ENCODE measurements around the gene ARHGAP27.
"Not testable (repeated sequence)": the region's sequence is repeated elsewhere in the genome, so short reads cannot be mapped to it uniquely, and the experiment has no call there.

The ARHGAP27 gene

GRCh38 chr17:45443371-45444260 is 10.9 kb upstream of the ARHGAP27 start:
- DNase-seq (ENCODE audit: low spot score in 2 of 2); H3K36me3 ChIP-seq (replicated peaks); H3K4me1 ChIP-seq; H3K9me3 ChIP-seq; H3K4me3 ChIP-seq; H3K27me3 ChIP-seq (ENCODE audit: low read depth): not testable (repeated sequence)
- in situ Hi-C loops (cut with MboI; ENCODE audit: low sequenced_read_pairs): loop anchor here (25.0 kb wide), 1 partner anchor 194 kb away; no protein-coding TSS in a partner anchor

- Histone ChIP-seq H3K4me1 (no peaks in the 10 kb centered on the region), H3K4me3 (no peak overlapping the region), H3K9me3 (no peaks in the 10 kb centered on the region), H3K36me3 (replicated peaks) (no peaks in the 10 kb centered on the region; the same call in 1 of the 2 replicates), H3K27me3 (ENCODE audit: low read depth) (no peaks in the 10 kb centered on the region)
- no peak for DNase-seq (ENCODE audit: low spot score in 2 of 2)
- in situ Hi-C loops (cut with MboI; ENCODE audit: low sequenced_read_pairs): loop anchor here (25.0 kb wide), 1 partner anchor 196 kb away; no protein-coding TSS in a partner anchor
Measured at GRCh38 chr17:45441526-45442310, 9.0 kb upstream of the ARHGAP27 start.

- in situ Hi-C loops (cut with MboI; ENCODE audit: low sequenced_read_pairs): loop anchor here (25.0 kb wide), 1 partner anchor 196 kb away; no protein-coding TSS in a partner anchor
- not testable (repeated sequence) for H3K36me3 ChIP-seq (replicated peaks)
Measured at GRCh38 chr17:45440839-45441515, 8.3 kb upstream of the ARHGAP27 start.

GRCh38 chr17:45440161-45440778 is 7.6 kb upstream of the ARHGAP27 start:
- Histone ChIP-seq H3K36me3 (replicated peaks) (no peaks in the 10 kb centered on the region; the same call in 1 of the 2 replicates), H3K4me3 (no peak overlapping the region), H3K4me1 (no peaks in the 10 kb centered on the region), H3K9me3 (no peaks in the 10 kb centered on the region), H3K27me3 (ENCODE audit: low read depth) (no peaks in the 10 kb centered on the region)
- in situ Hi-C loops (cut with MboI; ENCODE audit: low sequenced_read_pairs): loop anchor here (25.0 kb wide), 1 partner anchor 197 kb away; no protein-coding TSS in a partner anchor
- no peak for DNase-seq (ENCODE audit: low spot score in 2 of 2)

More at GRCh38 chr17:45440839-45441515, 8.3 kb upstream of the ARHGAP27 start:
- DNase-seq (ENCODE audit: low spot score in 2 of 2); H3K4me3 ChIP-seq; H3K9me3 ChIP-seq; H3K4me1 ChIP-seq; H3K27me3 ChIP-seq (ENCODE audit: low read depth): not testable (repeated sequence)

DNA sequence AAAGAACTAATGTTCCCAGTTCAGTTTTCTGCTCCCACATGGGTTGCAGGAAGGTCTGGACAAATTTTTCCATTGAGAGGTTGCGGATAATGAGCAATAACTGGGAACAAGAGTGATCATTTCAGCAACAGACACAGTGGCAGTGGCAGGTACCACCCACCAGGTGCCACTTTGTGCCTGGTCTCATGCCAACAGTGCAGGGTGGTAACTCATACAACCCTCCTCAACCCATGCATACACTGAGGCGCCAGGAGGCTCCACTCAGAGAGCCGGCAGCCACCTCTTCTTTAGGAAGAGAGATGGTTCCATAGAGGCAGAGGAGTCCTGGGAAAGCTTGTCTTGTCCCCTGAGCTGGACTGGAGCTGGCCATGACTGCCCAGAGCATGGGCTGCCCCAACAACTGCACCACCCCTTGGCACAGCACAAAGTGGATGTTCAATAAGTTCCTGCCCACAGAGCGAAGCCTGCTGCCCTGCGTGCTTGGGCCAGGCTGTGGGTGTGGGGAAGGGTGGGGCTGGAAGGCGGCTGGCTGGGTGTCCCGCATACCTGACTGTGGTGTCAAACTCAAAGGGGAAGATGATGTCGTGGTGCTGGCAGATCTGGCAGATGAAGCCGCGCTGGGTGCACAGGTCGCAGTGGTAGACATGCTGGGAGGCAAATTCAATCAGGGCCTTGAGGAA is 6.4 kb upstream of the ARHGAP27 start:
- in situ Hi-C loops (cut with MboI; ENCODE audit: low sequenced_read_pairs): loop anchor here (25.0 kb wide), 1 partner anchor 198 kb away; no protein-coding TSS in a partner anchor
- H3K4me1 ChIP-seq: no peaks in the 10 kb centered on the region
- no peak overlapping the region for H3K4me3 ChIP-seq
- no peaks in the 10 kb centered on the region for H3K27me3 ChIP-seq (ENCODE audit: low read depth)
- no peaks in the 10 kb centered on the region for H3K9me3 ChIP-seq
- DNase-seq (ENCODE audit: low spot score in 2 of 2): no peak
- no peaks in the 10 kb centered on the region for H3K36me3 ChIP-seq (replicated peaks)

DNA sequence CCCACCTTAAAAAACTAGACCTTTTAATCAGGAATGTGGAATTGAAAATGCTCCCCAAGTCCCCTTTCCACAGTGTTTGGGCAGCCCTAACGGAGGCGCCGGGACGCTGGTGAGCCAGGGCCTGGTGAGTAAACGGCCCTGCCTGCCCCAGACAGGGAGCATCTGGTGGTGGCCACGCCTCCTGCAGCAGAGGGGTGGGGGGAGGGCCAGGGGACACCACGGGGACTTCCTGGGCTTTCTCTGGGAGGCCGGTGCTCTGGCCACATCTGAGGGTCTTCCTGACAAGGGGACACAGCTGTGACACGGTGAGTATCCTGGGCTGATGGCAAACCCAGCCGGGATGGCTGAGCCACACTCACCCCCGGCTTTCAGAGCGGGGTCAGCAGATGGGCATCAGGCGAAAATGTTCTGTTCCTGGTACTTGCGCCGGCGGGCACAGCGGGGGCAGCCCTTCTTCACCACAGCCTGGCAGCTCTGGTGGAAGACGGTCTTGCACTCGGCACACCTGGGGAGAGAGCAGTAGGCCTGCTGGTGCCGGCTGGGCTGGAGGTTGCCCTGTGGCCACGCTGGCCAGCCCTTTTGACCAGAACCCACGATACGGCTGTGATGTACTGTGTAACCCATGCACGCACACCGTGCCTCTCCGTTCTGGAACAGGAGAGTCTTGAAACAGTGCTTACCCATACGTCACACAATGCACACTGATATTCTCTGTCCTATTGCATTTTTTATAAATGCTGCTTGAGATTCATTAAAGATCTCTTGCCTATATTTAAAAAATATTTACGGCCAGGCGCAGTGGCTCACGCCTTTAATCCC is 5.0 kb upstream of the ARHGAP27 start:
- Histone ChIP-seq H3K9me3 (no peaks in the 10 kb centered on the region), H3K4me1 (no peaks in the 10 kb centered on the region), H3K36me3 (replicated peaks) (no peaks in the 10 kb centered on the region), H3K4me3 (no peak overlapping the region), H3K27me3 (ENCODE audit: low read depth) (no peaks in the 10 kb centered on the region)
- in situ Hi-C loops (cut with MboI; ENCODE audit: low sequenced_read_pairs): loop anchor here (25.0 kb wide), 1 partner anchor 200 kb away; no protein-coding TSS in a partner anchor
- no peak for DNase-seq (ENCODE audit: low spot score in 2 of 2)

DNA sequence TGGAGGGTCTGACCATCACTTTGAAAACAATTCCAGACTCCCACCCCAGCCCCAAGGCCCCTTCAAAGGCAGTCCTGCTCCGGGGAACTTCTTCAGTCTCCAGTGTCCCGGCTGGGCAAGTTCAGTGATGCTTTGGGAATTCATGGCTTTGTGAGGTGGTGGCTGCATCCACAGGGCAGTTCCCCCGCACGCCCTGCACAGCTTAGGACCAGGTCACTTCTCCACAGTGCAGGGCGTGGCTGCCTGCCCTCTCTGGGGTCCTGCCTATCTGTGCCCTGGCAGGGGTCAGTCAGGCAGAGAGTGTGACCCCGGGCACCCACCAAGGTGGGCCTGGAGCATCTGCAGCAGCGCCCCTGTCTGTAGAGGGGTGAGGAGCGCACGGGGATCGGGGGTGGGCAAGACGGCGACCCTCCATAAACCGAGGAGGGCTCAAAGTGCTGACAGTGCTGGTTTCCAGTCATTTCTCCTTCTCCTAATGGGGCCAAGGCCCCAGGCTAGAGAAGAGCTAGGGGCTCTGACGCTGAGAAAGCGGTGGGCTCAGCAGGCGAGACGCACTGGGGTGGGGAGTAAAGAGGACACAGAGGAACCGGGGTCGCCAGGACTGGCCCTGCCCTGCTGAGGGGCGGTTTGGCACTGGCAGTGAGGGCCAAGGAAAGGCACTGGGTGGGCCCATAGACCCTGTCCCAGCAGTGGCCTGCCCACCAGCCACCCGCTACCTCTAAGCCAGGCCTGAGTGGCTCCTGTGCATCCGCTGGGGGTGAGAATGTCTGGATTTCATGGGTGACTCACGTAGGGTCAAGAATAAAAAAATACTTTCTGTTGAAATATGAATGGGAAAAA is 4.2 kb upstream of the ARHGAP27 start:
- DNase-seq (ENCODE audit: low spot score in 2 of 2): no peak
- Histone ChIP-seq H3K4me3 (no peak overlapping the region), H3K4me1 (no peaks in the 10 kb centered on the region), H3K36me3 (replicated peaks) (no peaks in the 10 kb centered on the region), H3K27me3 (ENCODE audit: low read depth) (no peaks in the 10 kb centered on the region), H3K9me3 (no peaks in the 10 kb centered on the region)
- in situ Hi-C loops (cut with MboI; ENCODE audit: low sequenced_read_pairs): loop anchor here (25.0 kb wide), 1 partner anchor 200 kb away; no protein-coding TSS in a partner anchor

GRCh38 chr17:45436161-45436560 is 3.5 kb upstream of the ARHGAP27 start:
- H3K4me3 ChIP-seq: no peak overlapping the region
- no peak for DNase-seq (ENCODE audit: low spot score in 2 of 2)
- in situ Hi-C loops (cut with MboI; ENCODE audit: low sequenced_read_pairs): loop anchor here (25.0 kb wide), 1 partner anchor 201 kb away; no protein-coding TSS in a partner anchor
- no peaks in the 10 kb centered on the region for H3K36me3 ChIP-seq (replicated peaks)
- no peaks in the 10 kb centered on the region for H3K9me3 ChIP-seq
- H3K4me1 ChIP-seq: peaks cover 2% of the 10 kb centered on the region; the same call in 1 of the 2 replicates
- H3K27me3 ChIP-seq (ENCODE audit: low read depth): no peaks in the 10 kb centered on the region

- H3K27me3 ChIP-seq (ENCODE audit: low read depth): no peaks in the 10 kb centered on the region
- H3K4me3 ChIP-seq: no peak overlapping the region
- peaks cover 4% of the 10 kb centered on the region; the same call in 1 of the 2 replicates for H3K4me1 ChIP-seq
- in situ Hi-C loops (cut with MboI; ENCODE audit: low sequenced_read_pairs): loop anchor here (25.0 kb wide), 1 partner anchor 202 kb away; no protein-coding TSS in a partner anchor
- no peaks in the 10 kb centered on the region for H3K9me3 ChIP-seq
- H3K36me3 ChIP-seq (replicated peaks): no peaks in the 10 kb centered on the region
- DNase-seq (ENCODE audit: low spot score in 2 of 2): no peak
Measured at GRCh38 chr17:45435481-45435880, 2.8 kb upstream of the ARHGAP27 start.

DNA sequence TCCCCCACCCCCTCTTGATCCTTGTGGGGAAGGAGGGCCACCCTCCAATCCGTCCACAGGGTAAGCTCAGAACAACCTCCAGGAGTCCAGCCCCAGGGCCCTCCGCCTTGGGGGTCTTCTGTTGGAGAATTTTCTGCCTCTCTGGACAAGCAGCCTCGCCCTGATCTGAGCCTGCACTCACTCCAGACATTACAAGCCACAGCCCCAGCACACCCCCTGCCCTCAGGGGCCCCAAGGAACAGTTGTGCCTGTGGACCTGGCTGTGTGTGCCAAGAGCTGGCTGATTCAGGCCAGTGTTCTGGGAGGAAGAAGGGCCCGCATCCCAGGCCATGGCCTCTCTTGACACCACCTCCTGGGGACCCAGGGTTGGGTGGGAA is 477 bp upstream of the ARHGAP27 start:
- H3K4me3 ChIP-seq: no peak overlapping the region
- DNase-seq (ENCODE audit: low spot score in 2 of 2): no peak
- no peaks in the 10 kb centered on the region for H3K9me3 ChIP-seq
- in situ Hi-C loops (cut with MboI; ENCODE audit: low sequenced_read_pairs): loop anchor here (25.0 kb wide), 1 partner anchor 204 kb away; no protein-coding TSS in a partner anchor
- no peaks in the 10 kb centered on the region for H3K27me3 ChIP-seq (ENCODE audit: low read depth)
- peaks cover 4% of the 10 kb centered on the region; the same call in 1 of the 2 replicates for H3K4me1 ChIP-seq
- no peaks in the 10 kb centered on the region for H3K36me3 ChIP-seq (replicated peaks)
